HG03457 (cell line): ENCODE measurements around the gene BAHCC1.

Experiments
- ATAC-seq: cut with Tn5 transposase; IDR thresholded peaks from one replicate; pipeline ENCODE4 v1.9.1; 2021; ENCODE audit warnings: moderate number of reproducible peaks; ENCODE audit not compliant: unreplicated experiment

Gene BAHCC1

DNA sequence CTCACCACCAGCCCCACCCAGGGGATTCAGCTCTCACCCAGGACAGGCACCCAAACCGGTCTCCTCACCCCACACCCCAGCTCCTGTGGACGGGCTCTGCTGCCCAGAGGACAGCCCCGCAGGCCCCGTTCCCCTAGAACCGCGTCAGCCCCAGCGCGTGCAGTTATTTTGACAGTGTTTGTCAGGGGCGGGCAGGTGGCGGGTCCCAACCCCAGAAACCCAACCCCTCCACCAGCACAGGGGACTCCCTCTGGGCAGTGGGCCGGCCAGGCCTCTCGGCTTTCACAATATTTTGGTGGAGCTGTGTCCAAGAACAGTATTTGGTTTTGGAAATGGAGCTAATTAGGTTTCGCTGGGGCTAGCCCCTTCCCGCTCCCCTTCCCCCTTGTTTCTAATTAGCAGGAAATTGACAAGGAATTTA, 44.8 kb downstream of the BAHCC1 start:
- no peak for ATAC-seq

- no peak for ATAC-seq
Measured at GRCh38 chr17:81440511-81441244, 45.4 kb downstream of the BAHCC1 start.

DNA sequence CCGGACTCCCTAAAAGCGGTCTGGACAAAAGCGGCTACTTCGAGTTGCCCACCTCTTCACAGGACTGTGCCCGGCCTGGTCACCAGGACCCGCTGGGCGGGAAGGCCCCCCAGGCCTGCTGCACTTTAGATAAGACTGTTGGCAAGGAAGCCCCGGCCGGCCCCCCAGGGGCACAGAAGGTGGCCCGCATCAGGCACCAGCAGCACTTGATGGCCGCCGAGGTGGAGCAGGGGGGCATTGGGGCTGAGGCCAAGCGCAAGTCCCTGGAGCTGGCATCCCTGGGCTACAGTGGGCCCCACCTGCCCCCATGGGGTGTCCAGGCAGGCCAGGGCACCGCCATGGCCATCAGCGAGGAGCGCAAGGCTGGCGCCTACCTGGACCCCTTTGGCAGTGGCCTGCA, 47.5 kb downstream of the BAHCC1 start:
- no peak for ATAC-seq

GRCh38 chr17:81443269-81443668, 48.0 kb downstream of the BAHCC1 start:
- ATAC-seq = no peak

GRCh38 chr17:81444610-81445339, 49.5 kb downstream of the BAHCC1 start:
- ATAC-seq = no peak

DNA sequence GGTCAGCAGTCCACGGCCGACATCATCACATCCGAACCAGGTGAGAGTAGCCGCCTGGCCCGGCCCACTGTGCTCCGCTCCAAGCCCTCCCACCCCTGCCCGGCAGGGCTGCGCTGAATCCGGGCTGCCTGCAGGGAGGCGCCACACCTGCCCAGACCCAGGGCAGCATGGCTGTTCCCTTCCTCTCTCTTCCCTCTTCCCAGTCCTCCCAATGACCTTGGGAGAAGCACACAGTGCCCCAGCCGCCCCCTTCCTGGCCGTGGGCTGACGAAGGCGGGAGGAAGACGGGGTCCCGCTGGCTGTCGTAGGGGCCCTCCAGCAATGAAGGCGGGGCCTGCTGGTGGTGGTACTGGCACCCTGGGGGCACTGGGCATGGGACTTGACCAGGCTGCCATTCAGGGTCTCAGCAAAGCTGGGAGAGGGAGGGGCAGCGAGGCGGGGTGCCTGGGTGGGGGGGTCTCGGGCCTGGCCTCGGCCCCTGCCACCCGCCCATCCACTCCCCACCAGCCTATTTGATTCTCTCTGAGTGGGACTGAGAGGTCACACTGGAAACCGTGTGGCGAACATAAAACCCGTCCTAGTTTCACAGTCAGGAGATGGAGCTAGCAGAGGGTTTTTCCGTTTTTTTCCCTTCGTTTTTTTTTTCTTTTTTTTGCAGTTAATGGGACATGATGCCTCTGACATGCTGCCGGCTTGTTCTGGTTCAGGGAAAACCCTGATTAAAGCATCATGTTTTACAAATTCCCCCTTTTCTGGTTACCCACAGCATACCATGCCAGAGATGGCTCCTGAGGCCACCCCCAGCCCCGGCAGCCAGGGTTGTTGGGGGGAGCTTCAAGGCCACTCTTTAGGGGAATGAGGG, 50.6 kb downstream of the BAHCC1 start:
- no peak for ATAC-seq

DNA sequence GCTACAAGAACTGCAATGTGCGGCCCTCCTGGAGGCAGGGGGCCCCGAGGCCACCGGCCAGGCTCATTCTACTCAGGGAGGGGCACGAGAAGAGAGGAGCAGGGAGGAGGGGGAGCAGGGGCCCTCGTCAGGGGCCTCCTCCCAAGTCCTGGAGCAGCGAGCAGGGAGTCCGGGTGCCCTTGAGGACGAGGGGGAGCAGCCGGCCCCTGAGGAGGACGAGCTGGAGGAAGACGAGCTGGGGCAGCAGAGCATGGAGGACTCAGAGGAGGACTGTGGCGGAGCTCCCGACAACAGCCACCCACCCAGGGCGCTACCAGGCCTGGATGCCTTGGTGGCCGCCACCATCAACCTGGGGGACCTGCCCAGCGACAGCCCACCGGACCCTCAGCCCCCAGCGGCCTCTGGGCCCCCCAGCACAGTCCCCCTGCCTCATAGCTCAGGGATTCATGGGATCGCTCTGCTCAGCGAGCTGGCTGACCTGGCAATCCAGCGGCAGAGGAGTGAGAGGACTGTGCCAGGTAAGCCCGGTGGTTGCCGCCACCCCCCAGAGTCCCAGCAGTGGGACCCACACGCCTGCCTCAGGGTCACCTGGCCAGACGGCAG, 52.2 kb downstream of the BAHCC1 start:
- no peak for ATAC-seq

DNA sequence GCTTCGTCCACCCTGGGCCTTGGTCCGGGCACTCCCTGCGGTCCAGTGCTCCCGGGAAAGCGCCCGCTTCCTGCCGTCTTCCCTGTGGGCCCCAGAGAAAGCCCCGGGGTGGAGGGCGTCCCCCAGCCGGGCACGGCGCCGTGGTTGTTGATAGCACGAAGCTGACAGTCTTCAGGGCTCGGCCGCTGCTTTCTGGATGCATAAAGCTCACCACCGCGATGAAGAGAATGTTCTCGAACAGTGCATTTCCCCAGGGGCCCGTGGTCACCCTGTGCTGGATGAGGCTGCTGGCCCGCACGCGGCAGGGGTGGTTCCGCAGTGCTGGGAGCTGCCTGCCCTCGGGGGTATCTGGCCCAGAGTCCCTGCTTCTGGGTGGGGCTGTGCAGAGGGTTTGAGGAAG, 53.2 kb downstream of the BAHCC1 start:
- no peak for ATAC-seq

GRCh38 chr17:81448950-81449349, 53.7 kb downstream of the BAHCC1 start:
- no peak for ATAC-seq

- ATAC-seq = no peak
Measured at GRCh38 chr17:81449351-81449750, 54.1 kb downstream of the BAHCC1 start.

GRCh38 chr17:81451823-81452222, 56.6 kb downstream of the BAHCC1 start:
- no peak for ATAC-seq

DNA sequence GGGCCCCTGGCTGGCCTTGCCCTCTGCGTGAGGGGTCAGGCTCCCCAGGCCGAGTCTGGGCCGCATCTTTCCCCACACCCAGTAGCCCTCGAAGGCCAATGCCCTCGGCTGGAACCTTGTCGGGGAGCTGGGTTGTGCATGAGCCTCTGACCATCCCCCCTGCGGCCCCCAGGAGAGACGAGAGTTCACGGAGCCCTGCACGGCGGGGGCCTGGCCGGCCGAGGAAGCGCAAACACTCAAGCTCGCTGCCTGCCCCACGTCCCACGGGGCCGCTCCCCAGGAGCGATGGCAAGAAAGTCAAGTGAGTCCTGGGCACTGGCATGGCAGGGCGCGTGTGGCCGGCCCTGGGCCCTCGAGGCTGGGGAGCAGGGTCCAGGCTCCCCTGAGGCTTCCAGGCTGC, 57.3 kb downstream of the BAHCC1 start:
- ATAC-seq = no peak

- no peak for ATAC-seq
Measured at GRCh38 chr17:81453076-81453475, 57.8 kb downstream of the BAHCC1 start.

DNA sequence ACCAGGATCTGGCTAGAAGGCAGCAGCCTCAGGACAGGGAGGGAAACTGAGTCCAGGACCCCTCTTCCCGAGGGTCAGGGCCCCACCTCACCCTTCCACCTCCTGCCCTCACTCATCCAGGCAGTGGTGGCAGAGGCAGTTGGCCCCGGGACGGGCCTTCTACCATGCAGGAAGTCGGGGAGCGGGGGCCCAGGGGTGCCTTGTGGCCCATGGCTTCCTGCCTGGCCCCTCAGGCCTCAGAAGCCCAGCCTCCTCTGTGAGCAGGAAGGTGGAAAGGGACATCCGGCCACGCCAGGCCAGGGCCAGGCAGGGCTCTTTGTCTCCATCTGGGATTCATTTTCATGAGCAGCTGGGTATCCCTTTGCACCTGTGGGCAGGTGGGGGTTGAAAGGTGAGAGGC, 58.5 kb downstream of the BAHCC1 start:
- ATAC-seq = no peak

DNA sequence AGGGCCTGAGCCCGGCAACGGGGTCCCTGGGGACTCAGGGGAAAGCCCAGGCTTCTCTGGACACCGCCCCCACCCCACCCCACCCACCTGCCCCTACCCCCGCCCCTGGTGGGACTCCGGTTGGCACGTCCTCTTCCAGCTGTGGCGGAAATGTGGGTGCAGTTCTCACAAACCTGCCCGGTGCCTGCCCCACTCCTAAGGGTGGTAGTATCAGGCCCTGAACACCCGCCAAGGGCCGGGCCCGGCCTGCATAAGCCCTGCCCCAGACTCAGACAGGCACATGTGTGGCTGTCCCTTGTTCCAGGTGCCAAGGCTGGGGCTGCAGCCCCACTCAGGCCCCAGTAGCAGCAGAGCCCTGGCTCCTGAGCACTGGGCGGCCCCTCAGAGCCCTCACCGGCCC, 59.2 kb downstream of the BAHCC1 start:
- ATAC-seq = no peak

- no peak for ATAC-seq
Measured at GRCh38 chr17:81455387-81455786, 60.1 kb downstream of the BAHCC1 start.

DNA sequence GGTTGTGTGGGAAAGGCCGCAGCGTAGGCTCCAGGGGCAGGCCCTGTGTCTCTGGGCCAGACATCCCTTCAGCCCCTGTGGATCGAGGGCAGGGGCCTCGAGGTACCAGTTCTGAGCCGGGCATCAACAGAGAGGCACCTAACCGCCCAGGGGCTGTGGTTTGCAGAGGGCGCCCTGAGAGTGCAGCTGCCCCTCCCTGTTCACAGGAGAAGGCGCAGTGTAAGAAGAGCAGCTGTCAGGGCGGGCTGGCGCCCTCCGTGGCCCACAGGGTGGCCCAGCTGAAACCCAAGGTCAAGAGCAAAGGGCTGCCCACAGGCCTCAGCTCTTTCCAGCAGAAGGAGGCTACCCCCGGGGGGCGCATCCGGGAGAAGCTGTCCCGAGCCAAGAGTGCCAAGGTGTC, 60.8 kb downstream of the BAHCC1 start:
- ATAC-seq = no peak

DNA sequence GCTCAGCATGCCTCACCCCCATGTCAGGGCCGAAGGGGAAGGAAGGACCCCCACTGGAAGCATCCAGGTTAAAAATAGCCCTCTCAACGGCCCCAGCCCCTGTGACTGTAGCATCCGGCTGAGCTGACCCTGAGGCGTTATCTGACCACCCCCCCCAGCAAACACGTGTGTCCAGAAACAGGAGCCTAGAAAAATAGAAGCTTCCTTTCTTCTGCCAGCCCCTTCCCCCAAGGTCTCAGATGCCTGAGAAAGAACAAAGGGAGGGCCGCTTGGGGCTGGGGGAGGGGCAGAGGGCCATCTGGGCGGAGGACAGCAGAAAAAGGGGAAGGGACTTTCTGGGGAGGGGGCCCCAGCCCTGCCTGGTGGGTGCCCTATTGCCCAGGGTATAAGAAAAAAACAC, 61.5 kb downstream of the BAHCC1 start:
- no peak for ATAC-seq

DNA sequence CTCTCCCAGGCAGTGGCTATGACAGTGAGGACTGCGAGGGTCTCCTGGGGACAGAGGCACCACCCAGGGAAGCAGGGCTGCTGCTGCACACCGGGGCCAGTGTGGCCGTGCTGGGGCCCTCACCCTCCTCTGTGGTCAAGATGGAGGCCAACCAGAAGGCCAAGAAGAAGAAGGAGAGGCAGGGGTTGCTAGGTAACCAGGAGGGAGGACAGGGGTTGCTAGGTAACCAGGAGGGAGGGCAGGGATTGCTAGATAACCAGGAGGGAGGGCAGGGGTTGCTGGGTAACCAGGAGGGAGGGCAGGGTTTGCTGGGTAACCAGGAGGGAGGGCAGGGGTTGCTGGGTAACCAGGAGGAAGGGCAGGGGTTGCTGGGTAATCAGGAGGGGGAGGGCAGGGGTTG, 62.1 kb downstream of the BAHCC1 start:
- no peak for ATAC-seq

DNA sequence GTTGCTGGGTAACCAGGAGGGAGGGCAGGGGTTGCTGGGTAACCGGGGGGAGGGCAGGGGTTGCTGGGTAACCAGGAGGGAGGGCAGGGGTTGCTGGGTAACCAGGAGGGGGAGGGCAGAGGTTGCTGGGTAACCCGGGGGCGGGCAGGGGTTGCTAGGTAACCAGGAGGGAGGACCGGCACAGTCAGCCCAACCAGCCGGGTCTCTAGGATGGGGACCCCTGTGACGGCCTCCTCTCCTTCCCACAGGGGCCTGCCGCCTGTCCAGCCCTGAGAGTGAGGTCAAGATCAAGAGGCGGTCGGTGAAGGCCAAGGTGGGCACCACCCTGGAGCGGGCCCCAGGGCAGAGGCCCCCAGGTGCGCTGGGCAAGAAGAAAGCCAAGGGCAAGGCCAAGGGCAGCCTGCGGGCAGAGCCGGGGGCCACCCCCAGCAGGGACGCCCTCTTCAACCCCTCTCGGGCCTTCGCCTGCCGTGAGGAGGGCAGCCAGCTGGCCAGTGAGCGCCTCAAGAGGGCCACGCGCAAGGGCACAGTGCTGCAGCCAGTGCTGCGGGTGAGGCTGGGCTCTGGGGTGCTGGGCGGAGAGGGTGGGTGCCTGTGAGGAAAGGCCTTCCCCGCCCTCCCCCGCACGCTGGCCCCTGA, 62.8 kb downstream of the BAHCC1 start:
- ATAC-seq = no peak

DNA sequence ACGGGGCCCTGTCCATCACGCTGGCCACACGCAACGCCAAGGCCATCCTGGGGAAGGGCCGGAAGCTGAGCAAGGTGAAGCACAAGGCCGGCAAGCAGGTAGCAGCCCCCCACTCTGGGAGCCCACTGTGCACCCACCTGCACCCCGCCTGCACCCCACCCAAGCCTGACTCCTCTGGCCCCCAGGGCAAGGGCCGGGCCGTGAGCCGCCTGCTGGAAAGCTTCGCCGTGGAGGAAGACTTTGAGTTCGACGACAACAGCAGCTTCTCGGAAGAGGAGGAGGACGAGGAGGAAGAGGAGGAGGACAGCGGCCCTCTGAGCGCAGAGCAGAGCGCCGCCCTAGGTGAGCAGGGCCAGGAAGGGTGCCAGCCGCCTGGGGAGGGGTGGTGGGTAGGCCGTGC, 63.4 kb downstream of the BAHCC1 start:
- ATAC-seq = no peak
